Liver (tissue), 9 donors: Measurements from ENCODE around the gene CST4. TPM values are rescaled to one million over a fixed set of nuclear protein-coding genes. Genes with fewer than 3 reads are reported as not detected.

Source experiments
- DNase-seq: peaks from one replicate; pipeline ENCODE4 v3.0.0-alpha.2; 2017; ENCODE audit warnings: low spot score
- H3K27ac ChIP-seq, 2 donors: one replicate each; pipeline ENCODE4 v1.7.0; 2013; ENCODE audit warnings: inconsistent platforms in 2 of 2, low read length in 2 of 2, control low read depth in 1 of 2, low read depth in 1 of 2, mild to moderate bottlenecking in 1 of 2
- H3K27me3 ChIP-seq, 4 donors: one replicate each; pipeline versions ENCODE4 v1.6.1 to v1.7.0; 2013; ENCODE audit warnings: low read length in 3 of 4, inconsistent platforms in 1 of 4, mild to moderate bottlenecking in 1 of 4, moderate library complexity in 1 of 4; ENCODE audit not compliant: control insufficient read depth in 4 of 4, insufficient read depth in 4 of 4
- H3K36me3 ChIP-seq, 4 donors: one replicate each; pipeline versions ENCODE4 v1.6.1 to v1.7.0; 2013; ENCODE audit warnings: low read length in 3 of 4, mild to moderate bottlenecking in 3 of 4, low read depth in 1 of 4, moderate library complexity in 1 of 4; ENCODE audit not compliant: control insufficient read depth in 4 of 4, insufficient read depth in 3 of 4
- H3K4me1 ChIP-seq, 4 donors: one replicate each; pipeline versions ENCODE4 v1.6.1 to v1.7.0; 2013; ENCODE audit warnings: low read length in 3 of 4, mild to moderate bottlenecking in 3 of 4, moderate library complexity in 1 of 4; ENCODE audit not compliant: control insufficient read depth in 4 of 4, insufficient read depth in 4 of 4
- H3K4me3 ChIP-seq, 3 donors: one replicate each; pipeline versions ENCODE4 v1.6.1 to v1.7.0; 2013; ENCODE audit warnings: low read length in 3 of 3, control low read depth in 1 of 3, low read depth in 1 of 3, mild to moderate bottlenecking in 1 of 3
- H3K9ac ChIP-seq, 2 donors: one replicate each; pipeline ENCODE4 v1.7.0; 2013; ENCODE audit warnings: low read length in 2 of 2, mild to moderate bottlenecking in 2 of 2, moderate library complexity in 2 of 2, control low read depth in 1 of 2, low read depth in 1 of 2
- H3K9me3 ChIP-seq, 4 donors: one replicate each; pipeline versions ENCODE4 v1.6.1 to v1.7.0; 2013; ENCODE audit warnings: low read length in 3 of 4; ENCODE audit not compliant: control insufficient read depth in 4 of 4
- EGR1 ChIP-seq, 2 donors: IDR thresholded peaks; 2 replicates each; pipeline ENCODE4 v1.6.1; 2016 to 2018; ENCODE audit warnings: antibody characterized with exemption in 2 of 2, low read depth in 2 of 2
- FOXA2 ChIP-seq: IDR thresholded peaks from 2 replicates; pipeline ENCODE4 v1.6.1; 2016; ENCODE audit warnings: antibody characterized with exemption
- GABPA ChIP-seq, 2 donors: IDR thresholded peaks in 1 of 2; conservative IDR thresholded peaks in 1 of 2; 2 replicates each; pipeline ENCODE4 v1.6.1; 2016; ENCODE audit warnings: antibody characterized with exemption in 2 of 2, mild to moderate bottlenecking in 1 of 2, moderate library complexity in 1 of 2
- HNF4G ChIP-seq: IDR thresholded peaks from 2 replicates; pipeline ENCODE4 v1.6.1; 2016; ENCODE audit warnings: antibody characterized with exemption
- JUND ChIP-seq, 2 donors: IDR thresholded peaks; 2 replicates each; pipeline ENCODE4 v1.6.1; 2016; ENCODE audit warnings: antibody characterized with exemption in 2 of 2
- NR2F2 ChIP-seq: IDR thresholded peaks from 2 replicates; pipeline ENCODE4 v1.6.1; 2016; ENCODE audit warnings: antibody characterized with exemption
- RAD21 ChIP-seq, 2 donors: IDR thresholded peaks; 2 replicates each; pipeline ENCODE4 v1.6.1; 2016; ENCODE audit warnings: antibody characterized with exemption in 2 of 2, mild to moderate bottlenecking in 2 of 2
- RXRA ChIP-seq, 2 donors: IDR thresholded peaks; 2 replicates each; pipeline ENCODE4 v1.6.1; 2017 to 2018; ENCODE audit warnings: antibody characterized with exemption in 2 of 2, mild to moderate bottlenecking in 1 of 2
- SP1 ChIP-seq: IDR thresholded peaks from 2 replicates; pipeline ENCODE4 v1.6.1; 2018; ENCODE audit warnings: antibody characterized with exemption, mild to moderate bottlenecking
- TAF1 ChIP-seq: conservative IDR thresholded peaks from 2 replicates; pipeline ENCODE4 v1.6.1; 2016; ENCODE audit warnings: antibody characterized with exemption, mild to moderate bottlenecking
- WGBS: extraction: QIAGEN DNeasy Blood & Tissue Kit; methylation state at CpG from one replicate; pipeline ENCODE4 v1.1.7; 2013; 5-methylcytosine and 5-hydroxymethylcytosine counted together
- polyA plus RNA-seq, 2 donors: library from polyadenylated mRNA; stranded (reverse) in 1 of 2; unstranded in 1 of 2; fragments of 200-250 nt in 1 of 2; fragments of >200 nt in 1 of 2; fragmentation: Nextera tagmentation in 1 of 2; extraction: Ambion mirVana in 1 of 2; gene quantifications; one replicate each; pipeline versions ENCODE4 v1.2.1 to v1.2.3, GENCODE V29; 2013 to 2015
- total RNA-seq, 2 donors: library from RNA; depleted of rRNA; stranded (reverse); fragments of >200 nt; gene quantifications; one replicate each; pipeline ENCODE4 v1.2.3, GENCODE V29; 2014
- TF ChIP-seq, protein P1 (sequence below): IDR thresholded peaks from 2 replicates; pipeline ENCODE4 v1.6.1; 2016; ENCODE audit warnings: antibody characterized with exemption
- TF ChIP-seq, protein P2 (sequence below): IDR thresholded peaks from 2 replicates; pipeline ENCODE4 v1.6.1; 2016; ENCODE audit warnings: antibody characterized with exemption
- TF ChIP-seq, protein P3 (sequence below): fragments of 150-350 bp; IDR thresholded peaks from 2 replicates; pipeline ENCODE4 v1.5.1; 2017; ENCODE audit warnings: improper control_type of control experiment, low read depth, low read length; ENCODE audit not compliant: missing input control
- TF ChIP-seq, protein P4 (sequence below): IDR thresholded peaks from 2 replicates; pipeline ENCODE4 v1.6.1; 2016; ENCODE audit warnings: antibody characterized with exemption, mild to moderate bottlenecking
- donor health status: healthy.
- donor health status: healthy.
- donor health status: healthy.
- donor health status: healthy.
- donor health status: healthy.

Gene CST4
- total and polyA plus RNA-seq, 4 donors: not detected

DNA sequence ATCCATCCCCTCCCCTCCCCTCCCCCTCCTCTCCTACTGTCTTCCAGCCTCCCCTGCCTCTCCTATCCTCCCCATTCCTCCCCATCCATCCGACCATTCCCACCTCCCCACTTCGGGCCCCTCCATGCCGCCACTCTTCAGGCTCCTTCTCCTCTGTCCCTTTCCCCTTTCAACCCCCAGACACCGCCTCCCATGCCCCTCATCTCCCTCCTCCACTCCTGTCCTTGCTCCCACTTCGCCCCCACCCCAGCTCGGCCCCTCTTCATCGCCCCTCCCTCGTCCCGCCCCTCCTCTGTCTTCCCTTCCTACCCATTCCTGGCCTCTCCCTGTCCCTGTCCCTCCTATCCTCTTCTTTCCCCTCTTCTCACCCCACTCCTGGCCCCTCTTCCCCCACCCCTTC lies 50.5 kb downstream of the CST4 start:
- Histone ChIP-seq H3K4me1 (peaks cover 13 to 28% (median 22%) of the 10 kb centered on the region in 4 donors), H3K27ac (no peak overlapping the region), H3K9me3 (no peaks in the 10 kb centered on the region), H3K27me3 (no peaks in the 10 kb centered on the region), H3K36me3 (peaks cover 0 to 7% (median 4%) of the 10 kb centered on the region in 4 donors), H3K9ac (no peak overlapping the region), H3K4me3 (no peak overlapping the region)
- WGBS: 83% methylated on average over 9 of the region's 9 CpGs
- TF ChIP-seq TAF1 (no peak), SP1 (no peak), RAD21 (IDR thresholded peaks at IDR 0.05) (no peak), EGR1 (IDR thresholded peaks at IDR 0.05; ENCODE audit: low read depth in 2 of 2) (no peak), FOXA2 (no peak), JUND (IDR thresholded peaks at IDR 0.05) (no peak), GABPA (IDR thresholded peaks at IDR 0.05 in 1 of 2, conservative IDR thresholded peaks at IDR 0.05 in 1 of 2) (no peak), NR2F2 (no peak), RXRA (IDR thresholded peaks at IDR 0.05) (no peak), HNF4G (no peak)
- TF ChIP-seq, protein P1, sequence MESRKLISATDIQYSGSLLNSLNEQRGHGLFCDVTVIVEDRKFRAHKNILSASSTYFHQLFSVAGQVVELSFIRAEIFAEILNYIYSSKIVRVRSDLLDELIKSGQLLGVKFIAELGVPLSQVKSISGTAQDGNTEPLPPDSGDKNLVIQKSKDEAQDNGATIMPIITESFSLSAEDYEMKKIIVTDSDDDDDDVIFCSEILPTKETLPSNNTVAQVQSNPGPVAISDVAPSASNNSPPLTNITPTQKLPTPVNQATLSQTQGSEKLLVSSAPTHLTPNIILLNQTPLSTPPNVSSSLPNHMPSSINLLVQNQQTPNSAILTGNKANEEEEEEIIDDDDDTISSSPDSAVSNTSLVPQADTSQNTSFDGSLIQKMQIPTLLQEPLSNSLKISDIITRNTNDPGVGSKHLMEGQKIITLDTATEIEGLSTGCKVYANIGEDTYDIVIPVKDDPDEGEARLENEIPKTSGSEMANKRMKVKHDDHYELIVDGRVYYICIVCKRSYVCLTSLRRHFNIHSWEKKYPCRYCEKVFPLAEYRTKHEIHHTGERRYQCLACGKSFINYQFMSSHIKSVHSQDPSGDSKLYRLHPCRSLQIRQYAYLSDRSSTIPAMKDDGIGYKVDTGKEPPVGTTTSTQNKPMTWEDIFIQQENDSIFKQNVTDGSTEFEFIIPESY: no peak
- TF ChIP-seq, protein P2, sequence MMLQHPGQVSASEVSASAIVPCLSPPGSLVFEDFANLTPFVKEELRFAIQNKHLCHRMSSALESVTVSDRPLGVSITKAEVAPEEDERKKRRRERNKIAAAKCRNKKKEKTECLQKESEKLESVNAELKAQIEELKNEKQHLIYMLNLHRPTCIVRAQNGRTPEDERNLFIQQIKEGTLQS: no peak
- TF ChIP-seq, protein P3, sequence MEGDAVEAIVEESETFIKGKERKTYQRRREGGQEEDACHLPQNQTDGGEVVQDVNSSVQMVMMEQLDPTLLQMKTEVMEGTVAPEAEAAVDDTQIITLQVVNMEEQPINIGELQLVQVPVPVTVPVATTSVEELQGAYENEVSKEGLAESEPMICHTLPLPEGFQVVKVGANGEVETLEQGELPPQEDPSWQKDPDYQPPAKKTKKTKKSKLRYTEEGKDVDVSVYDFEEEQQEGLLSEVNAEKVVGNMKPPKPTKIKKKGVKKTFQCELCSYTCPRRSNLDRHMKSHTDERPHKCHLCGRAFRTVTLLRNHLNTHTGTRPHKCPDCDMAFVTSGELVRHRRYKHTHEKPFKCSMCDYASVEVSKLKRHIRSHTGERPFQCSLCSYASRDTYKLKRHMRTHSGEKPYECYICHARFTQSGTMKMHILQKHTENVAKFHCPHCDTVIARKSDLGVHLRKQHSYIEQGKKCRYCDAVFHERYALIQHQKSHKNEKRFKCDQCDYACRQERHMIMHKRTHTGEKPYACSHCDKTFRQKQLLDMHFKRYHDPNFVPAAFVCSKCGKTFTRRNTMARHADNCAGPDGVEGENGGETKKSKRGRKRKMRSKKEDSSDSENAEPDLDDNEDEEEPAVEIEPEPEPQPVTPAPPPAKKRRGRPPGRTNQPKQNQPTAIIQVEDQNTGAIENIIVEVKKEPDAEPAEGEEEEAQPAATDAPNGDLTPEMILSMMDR: no peak
- TF ChIP-seq, protein P4, sequence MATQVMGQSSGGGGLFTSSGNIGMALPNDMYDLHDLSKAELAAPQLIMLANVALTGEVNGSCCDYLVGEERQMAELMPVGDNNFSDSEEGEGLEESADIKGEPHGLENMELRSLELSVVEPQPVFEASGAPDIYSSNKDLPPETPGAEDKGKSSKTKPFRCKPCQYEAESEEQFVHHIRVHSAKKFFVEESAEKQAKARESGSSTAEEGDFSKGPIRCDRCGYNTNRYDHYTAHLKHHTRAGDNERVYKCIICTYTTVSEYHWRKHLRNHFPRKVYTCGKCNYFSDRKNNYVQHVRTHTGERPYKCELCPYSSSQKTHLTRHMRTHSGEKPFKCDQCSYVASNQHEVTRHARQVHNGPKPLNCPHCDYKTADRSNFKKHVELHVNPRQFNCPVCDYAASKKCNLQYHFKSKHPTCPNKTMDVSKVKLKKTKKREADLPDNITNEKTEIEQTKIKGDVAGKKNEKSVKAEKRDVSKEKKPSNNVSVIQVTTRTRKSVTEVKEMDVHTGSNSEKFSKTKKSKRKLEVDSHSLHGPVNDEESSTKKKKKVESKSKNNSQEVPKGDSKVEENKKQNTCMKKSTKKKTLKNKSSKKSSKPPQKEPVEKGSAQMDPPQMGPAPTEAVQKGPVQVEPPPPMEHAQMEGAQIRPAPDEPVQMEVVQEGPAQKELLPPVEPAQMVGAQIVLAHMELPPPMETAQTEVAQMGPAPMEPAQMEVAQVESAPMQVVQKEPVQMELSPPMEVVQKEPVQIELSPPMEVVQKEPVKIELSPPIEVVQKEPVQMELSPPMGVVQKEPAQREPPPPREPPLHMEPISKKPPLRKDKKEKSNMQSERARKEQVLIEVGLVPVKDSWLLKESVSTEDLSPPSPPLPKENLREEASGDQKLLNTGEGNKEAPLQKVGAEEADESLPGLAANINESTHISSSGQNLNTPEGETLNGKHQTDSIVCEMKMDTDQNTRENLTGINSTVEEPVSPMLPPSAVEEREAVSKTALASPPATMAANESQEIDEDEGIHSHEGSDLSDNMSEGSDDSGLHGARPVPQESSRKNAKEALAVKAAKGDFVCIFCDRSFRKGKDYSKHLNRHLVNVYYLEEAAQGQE: no peak
- no peak for DNase-seq
